Trophoblast cell (in vitro differentiated cells and primary cell): Measurements from ENCODE around the gene YY1.

Experiments
- DNase-seq, 2 donors: peaks; one replicate each; pipeline ENCODE4 v3.0.0-alpha.2; 2016
- H2AFZ ChIP-seq: 2 replicates; pipeline ENCODE4 v1.6.1; 2013; ENCODE audit warnings: low read length, moderate library complexity, mild to moderate bottlenecking; ENCODE audit not compliant: insufficient read depth, poor library complexity
- H2AK5ac ChIP-seq: 2 replicates; pipeline ENCODE4 v1.6.1; 2013; ENCODE audit warnings: mild to moderate bottlenecking, low read length
- H2BK120ac ChIP-seq: 2 replicates; pipeline ENCODE4 v1.6.1; 2013; ENCODE audit warnings: low read length, mild to moderate bottlenecking, moderate library complexity; ENCODE audit not compliant: insufficient read depth, poor library complexity
- H2BK12ac ChIP-seq: 2 replicates; pipeline ENCODE4 v1.6.1; 2013; ENCODE audit warnings: mild to moderate bottlenecking, low read length, moderate library complexity
- H2BK5ac ChIP-seq: 2 replicates; pipeline ENCODE4 v1.6.1; 2013; ENCODE audit warnings: low read length, low read depth, moderate library complexity, mild to moderate bottlenecking; ENCODE audit not compliant: poor library complexity
- H3K14ac ChIP-seq: 2 replicates; pipeline ENCODE4 v1.6.1; 2013; ENCODE audit warnings: mild to moderate bottlenecking, low read length
- H3K18ac ChIP-seq: 2 replicates; pipeline ENCODE4 v1.6.1; 2013; ENCODE audit warnings: mild to moderate bottlenecking, low read length
- H3K23ac ChIP-seq: 2 replicates; pipeline ENCODE4 v1.6.1; 2013; ENCODE audit warnings: low read length
- H3K27ac ChIP-seq: 2 replicates; pipeline ENCODE4 v1.5.1; 2013; ENCODE audit warnings: low read depth, mild to moderate bottlenecking, inconsistent platforms, low read length, moderate library complexity
- H3K27me3 ChIP-seq: 2 replicates; pipeline ENCODE4 v1.6.1; 2013; ENCODE audit warnings: inconsistent platforms, mild to moderate bottlenecking, low read length, moderate library complexity; ENCODE audit not compliant: insufficient read depth
- H3K36me3 ChIP-seq, 2 experiments: 1 replicate in 1 of 2; 2 replicates in 1 of 2; pipeline ENCODE4 v1.6.1; 2013; ENCODE audit warnings: low read length in 2 of 2, mild to moderate bottlenecking in 2 of 2, moderate library complexity in 1 of 2; ENCODE audit not compliant: insufficient read depth in 2 of 2, control insufficient read depth in 1 of 2
- H3K4ac ChIP-seq: 2 replicates; pipeline ENCODE4 v1.6.1; 2013; ENCODE audit warnings: low read depth, mild to moderate bottlenecking, low read length, moderate library complexity
- H3K4me1 ChIP-seq, 2 experiments: 1 replicate in 1 of 2; 2 replicates in 1 of 2; pipeline ENCODE4 v1.6.1; 2013; ENCODE audit warnings: low read length in 2 of 2, mild to moderate bottlenecking in 2 of 2, moderate library complexity in 1 of 2; ENCODE audit not compliant: insufficient read depth in 2 of 2, control insufficient read depth in 1 of 2
- H3K4me2 ChIP-seq: 2 replicates; pipeline ENCODE4 v1.6.1; 2013; ENCODE audit warnings: inconsistent platforms, mild to moderate bottlenecking, low read length, moderate library complexity
- H3K4me3 ChIP-seq: 2 replicates; pipeline ENCODE4 v1.5.1; 2013; ENCODE audit warnings: mild to moderate bottlenecking, low read depth, low read length, inconsistent platforms
- H3K79me1 ChIP-seq: one replicate; pipeline ENCODE4 v1.6.1; 2013; ENCODE audit warnings: low read length
- H3K79me2 ChIP-seq: 2 replicates; pipeline ENCODE4 v1.6.1; 2013; ENCODE audit warnings: low read length, mild to moderate bottlenecking; ENCODE audit not compliant: control insufficient read depth, insufficient read depth, poor library complexity
- H3K9ac ChIP-seq: 2 replicates; pipeline ENCODE4 v1.6.1; 2013; ENCODE audit warnings: mild to moderate bottlenecking, low read length
- H3K9me3 ChIP-seq: 2 replicates; pipeline ENCODE4 v1.6.1; 2013; ENCODE audit warnings: low read depth, mild to moderate bottlenecking, control low read depth, inconsistent platforms, low read length; ENCODE audit not compliant: insufficient read depth
- H4K12ac ChIP-seq: 2 replicates; pipeline ENCODE4 v1.6.1; 2013; ENCODE audit warnings: low read depth, mild to moderate bottlenecking, low read length, moderate library complexity
- H4K8ac ChIP-seq: 2 replicates; pipeline ENCODE4 v1.6.1; 2013; ENCODE audit warnings: low read depth, mild to moderate bottlenecking, low read length, moderate library complexity
- H4K91ac ChIP-seq: one replicate; pipeline ENCODE4 v1.6.1; 2013; ENCODE audit warnings: low read depth, mild to moderate bottlenecking, low read length, moderate library complexity
- WGBS: extraction: QIAGEN DNeasy Blood & Tissue Kit; methylation state at CpG from one replicate; pipeline ENCODE4 v1.1.7; 2013; ENCODE audit warnings: missing lambda C conversion rate; ENCODE audit not compliant: insufficient read length, insufficient coverage; ENCODE audit errors: extremely low coverage; 5-methylcytosine and 5-hydroxymethylcytosine counted together

Gene YY1

GRCh38 chr14:100303925-100304324 lies 65.0 kb downstream of the YY1 start:
- H3K4me3 ChIP-seq = no peak overlapping the region
- H3K4me1 ChIP-seq = peaks cover 16 to 19% of the 10 kb centered on the region in 2 experiments
- no peak overlapping the region for H2AFZ ChIP-seq
- H2BK120ac ChIP-seq = no peak overlapping the region
- H3K79me1 ChIP-seq = peaks cover 13% of the 10 kb centered on the region
- H3K36me3 ChIP-seq = peaks cover 0 to 3% of the 10 kb centered on the region in 2 experiments
- no peak overlapping the region for H3K4ac ChIP-seq
- no peak overlapping the region for H3K14ac ChIP-seq
- no peak overlapping the region for H3K9ac ChIP-seq
- no peak overlapping the region for H4K91ac ChIP-seq
- H2AK5ac ChIP-seq = no peak overlapping the region
- no peaks in the 10 kb centered on the region for H3K27me3 ChIP-seq
- H3K23ac ChIP-seq = no peak overlapping the region
- H3K4me2 ChIP-seq = no peak overlapping the region
- no peaks in the 10 kb centered on the region for H3K9me3 ChIP-seq
- H2BK5ac ChIP-seq = no peak overlapping the region
- H3K79me2 ChIP-seq = peaks cover 12% of the 10 kb centered on the region
- no peak overlapping the region for H4K12ac ChIP-seq
- WGBS = no CpG with 5 or more reads among the region's 4 CpGs
- no peak overlapping the region for H3K27ac ChIP-seq
- H2BK12ac ChIP-seq = no peak overlapping the region
- no peak overlapping the region for H4K8ac ChIP-seq
- H3K18ac ChIP-seq = no peak overlapping the region
- DNase-seq = no peak

- H2AK5ac ChIP-seq = no peak overlapping the region
Measured at GRCh38 chr14:100304825-100305323, 65.9 kb downstream of the YY1 start.

GRCh38 chr14:100305324-100306100 lies 66.6 kb downstream of the YY1 start:
- no peak overlapping the region for H2BK5ac ChIP-seq
- H3K18ac ChIP-seq = peak overlapping the region; percentile 52
- H3K9ac ChIP-seq = no peak overlapping the region
- H3K4me2 ChIP-seq = peak overlapping the region; percentile 74
- H2BK12ac ChIP-seq = no peak overlapping the region
- peak overlapping the region; percentile 58 for H3K14ac ChIP-seq
- no CpG with 5 or more reads among the region's 65 CpGs for WGBS
- peak overlapping the region; percentile 89 for H3K4me3 ChIP-seq
- H3K4ac ChIP-seq = no peak overlapping the region
- peaks cover 16 to 19% of the 10 kb centered on the region in 2 experiments for H3K4me1 ChIP-seq
- H4K12ac ChIP-seq = no peak overlapping the region
- H3K27me3 ChIP-seq = no peaks in the 10 kb centered on the region
- no peak overlapping the region for H2BK120ac ChIP-seq
- H3K36me3 ChIP-seq = no peaks in the 10 kb centered on the region
- H3K27ac ChIP-seq = no peak overlapping the region
- H2AFZ ChIP-seq = peak overlapping the region; percentile 68
- peak overlapping the region; percentile 67 for H4K91ac ChIP-seq
- H3K23ac ChIP-seq = no peak overlapping the region
- peak overlapping the region; percentile 21 for H4K8ac ChIP-seq
- no peaks in the 10 kb centered on the region for H3K9me3 ChIP-seq
- DNase-seq = no peak
- H3K79me1 ChIP-seq = peaks cover 13% of the 10 kb centered on the region
- H3K79me2 ChIP-seq = peaks cover 12% of the 10 kb centered on the region
- H2AK5ac ChIP-seq = no peak overlapping the region

More at GRCh38 chr14:100304825-100305323, 65.9 kb downstream of the YY1 start:
- Histone ChIP-seq H3K9me3 (no peaks in the 10 kb centered on the region), H3K14ac (no peak overlapping the region), H3K27ac (no peak overlapping the region), H3K23ac (no peak overlapping the region), H2BK12ac (no peak overlapping the region), H3K79me1 (peaks cover 13% of the 10 kb centered on the region), H3K79me2 (peaks cover 12% of the 10 kb centered on the region), H3K4me2 (peak overlapping the region; percentile 74), H2BK120ac (no peak overlapping the region), H4K12ac (no peak overlapping the region), H3K18ac (peak overlapping the region; percentile 52), H3K4ac (no peak overlapping the region), H3K36me3 (no peaks in the 10 kb centered on the region), H3K27me3 (no peaks in the 10 kb centered on the region), H2BK5ac (no peak overlapping the region), H3K4me3 (peak overlapping the region; percentile 89), H4K91ac (no peak overlapping the region), H3K4me1 (peaks cover 16 to 19% of the 10 kb centered on the region in 2 experiments), H3K9ac (no peak overlapping the region), H2AFZ (no peak overlapping the region), H4K8ac (no peak overlapping the region)
- DNase-seq = peak in 1 of 2 donors; percentile 18
- WGBS = no CpG with 5 or more reads among the region's 23 CpGs

- peaks cover 16 to 19% of the 10 kb centered on the region in 2 experiments for H3K4me1 ChIP-seq
Measured at GRCh38 chr14:100306101-100306997, 67.4 kb downstream of the YY1 start, which contains the start of gene SLC25A29. SLC25A29 (minus strand) TSS chr14:100306444; CDS start chr14:100306232, 212 bp downstream.

More at GRCh38 chr14:100306101-100306997, 67.4 kb downstream of the YY1 start, which contains the start of gene SLC25A29:
- Histone ChIP-seq H3K27ac (peak within 1 kb of the TSS; percentile 67), H3K18ac (peak within 1 kb of the TSS; percentile 97), H3K9ac (peak within 1 kb of the TSS; percentile 90), H2BK12ac (peak within 1 kb of the TSS; percentile 68), H4K8ac (peak within 1 kb of the TSS; percentile 93), H3K9me3 (no peaks in the 10 kb centered on the region), H2BK120ac (peak within 1 kb of the TSS; percentile 91), H3K4me3 (peak within 1 kb of the TSS; percentile 89), H3K36me3 (no peaks in the 10 kb centered on the region), H3K79me2 (peaks cover 12% of the 10 kb centered on the region), H3K79me1 (peaks cover 13% of the 10 kb centered on the region), H3K23ac (no peak within 1 kb of the TSS), H2BK5ac (peak within 1 kb of the TSS; percentile 86), H4K12ac (peak within 1 kb of the TSS; percentile 82), H3K14ac (peak within 1 kb of the TSS; percentile 92), H3K4me2 (peak within 1 kb of the TSS; percentile 89), H4K91ac (peak within 1 kb of the TSS; percentile 95), H2AK5ac (peak within 1 kb of the TSS; percentile 52), H3K4ac (peak within 1 kb of the TSS; percentile 90), H3K27me3 (no peaks in the 10 kb centered on the region), H2AFZ (peak within 1 kb of the TSS; percentile 94)
- WGBS = no CpG with 5 or more reads among the region's 131 CpGs
- peak; percentile 67 to 74 for DNase-seq
